ENCODE results near the gene NCOA7.

- TF ChIP-seq CTCF (IDR thresholded peaks at IDR 0.05 in 2 of 3, conservative IDR thresholded peaks at IDR 0.05 in 1 of 3; ENCODE audit: borderline replicate concordance in 1 of 3, insufficient read depth in 1 of 3, low read depth in 2 of 3, low read length in 2 of 3) (no peak), TCF7L2 (IDR thresholded peaks at IDR 0.05; ENCODE audit: borderline replicate concordance, extremely low read depth, insufficient read depth, insufficient read length) (no peak), JUND (IDR thresholded peaks at IDR 0.05) (no peak), REST (IDR thresholded peaks at IDR 0.05; ENCODE audit: low read depth) (no peak), EZH2 (IDR thresholded peaks at IDR 0.05) (no peak), POLR2AphosphoS5 (IDR thresholded peaks at IDR 0.05; ENCODE audit: low read depth, low read length) (no peak)
These were observed 188.3 kb downstream of the NCOA7 start for GRCh38 chr6:125979101-125979500.
